A549 (cell line): ENCODE measurements around the gene RBM12. TPM values are rescaled to one million over a fixed set of nuclear protein-coding genes. Genes with fewer than 3 reads are reported as not detected.

ENCODE experiments used
- ATAC-seq, 2 experiments: fragments of 200-7000 bp in 1 of 2; fragments of >200 bp in 1 of 2; cut with Nextera tagmentation in 1 of 2; cut with Tn5 transposase in 1 of 2; 3 replicates each; pipeline versions ENCODE4 v1.8.0 to v1.9.1; 2018 to 2020; ENCODE audit warnings: mild to moderate bottlenecking in 1 of 2, moderate library complexity in 1 of 2
- CTCF ChIA-PET: fragments of 300-600 bp; sonication (Branson Sonifier 250); formaldehyde crosslinking; extraction: SDS; loops from one replicate; lab custom pipeline; 2021; ENCODE audit warnings: antibody characterized with exemption, inconsistent platforms; lab: Yijun Ruan, JAX
- POLR2A ChIA-PET: fragments of 350-600 bp; formaldehyde crosslinking; extraction: SDS; loops from one replicate; lab custom pipeline; 2021; ENCODE audit warnings: antibody characterized with exemption, inconsistent platforms; lab: Yijun Ruan, JAX
- DNase-seq, 2 experiments: peaks; one replicate each; pipeline versions ENCODE4 v3.0.0 to v3.0.0-alpha.2; 2011 to 2016; ENCODE audit warnings: low read depth in 1 of 2, low spot score in 1 of 2
- FAIRE-seq: peaks from 2 replicates; lab custom pipeline; 2011; peaks lifted over from hg19 to GRCh38; lab: Jason Lieb, UNC
- H3K27ac ChIP-seq, 2 experiments: fragments of >200 bp; sonication (Bioruptor Twin); formaldehyde crosslinking; 3 replicates each; pipeline ENCODE4 v1.5.1; 2016 to 2017
- H3K4me1 ChIP-seq: fragments of >200 bp; sonication (Bioruptor Twin); formaldehyde crosslinking; 3 replicates; pipeline ENCODE4 v1.6.1; 2016
- H3K4me2 ChIP-seq: fragments of >200 bp; sonication (Bioruptor Twin); formaldehyde crosslinking; 3 replicates; pipeline ENCODE4 v1.6.1; 2016
- H3K4me3 ChIP-seq: fragments of >200 bp; sonication (Bioruptor Twin); formaldehyde crosslinking; 3 replicates; pipeline ENCODE4 v1.5.1; 2016
- H3K9me3 ChIP-seq: fragments of >200 bp; sonication (Bioruptor Twin); formaldehyde crosslinking; 3 replicates; pipeline ENCODE4 v1.6.1; 2016
- ATOH8 ChIP-seq: fragments of 250-450 bp; sonication (Bioruptor Pico); IDR thresholded peaks from 2 replicates; pipeline ENCODE4 v1.5.0; 2020; ENCODE audit warnings: low read depth, mild to moderate bottlenecking, moderate library complexity
- CBX2 ChIP-seq: fragments of 200-600 bp; sonication (generic); IDR thresholded peaks from 2 replicates; pipeline ENCODE4 v1.6.1; 2016; ENCODE audit warnings: low read depth, mild to moderate bottlenecking, borderline replicate concordance
- E2F6 ChIP-seq: IDR thresholded peaks from 2 replicates; pipeline ENCODE4 v1.6.1; 2012; ENCODE audit warnings: low read depth, borderline replicate concordance
- HDAC2 ChIP-seq: fragments of 200-600 bp; sonication (generic); IDR thresholded peaks from 2 replicates; pipeline ENCODE4 v1.6.1; 2016
- HMGXB4 ChIP-seq: fragments of 250-450 bp; sonication (Bioruptor Pico); IDR thresholded peaks from 2 replicates; pipeline ENCODE4 v1.5.0; 2021; ENCODE audit warnings: mild to moderate bottlenecking, moderate library complexity, borderline replicate concordance
- JUN ChIP-seq, 2 experiments: fragments of >200 bp; sonication (Bioruptor Twin); formaldehyde crosslinking; IDR thresholded peaks; 2 replicates in 1 of 2; 3 replicates in 1 of 2; pipeline ENCODE4 v1.6.1; 2016 to 2017
- MAFK ChIP-seq: fragments of 450-650 bp; IDR thresholded peaks from 2 replicates; pipeline ENCODE4 v1.6.1; 2014; ENCODE audit not compliant: partially characterized antibody
- PBX3 ChIP-seq: IDR thresholded peaks from 2 replicates; pipeline ENCODE4 v1.6.1; 2012
- POLR2A ChIP-seq: IDR thresholded peaks from 2 replicates; pipeline ENCODE4 v1.6.1; 2012; ENCODE audit warnings: mild to moderate bottlenecking, low read length
- RARB ChIP-seq: fragments of 250-450 bp; sonication (Bioruptor Pico); IDR thresholded peaks from 2 replicates; pipeline ENCODE4 v1.8.0; 2021; ENCODE audit warnings: mild to moderate bottlenecking, moderate library complexity
- RCOR1 ChIP-seq: fragments of 150-350 bp; IDR thresholded peaks from 2 replicates; pipeline ENCODE4 v1.6.1; 2014; ENCODE audit warnings: antibody characterized with exemption, low read length, low read depth
- REST ChIP-seq: fragments of 200-600 bp; sonication (generic); IDR thresholded peaks from 2 replicates; pipeline ENCODE4 v1.6.1; 2016; ENCODE audit warnings: antibody characterized with exemption, mild to moderate bottlenecking, moderate library complexity
- TFCP2L1 ChIP-seq: fragments of 250-450 bp; sonication (Bioruptor Pico); IDR thresholded peaks from 2 replicates; pipeline ENCODE4 v1.5.0; 2021; ENCODE audit warnings: mild to moderate bottlenecking
- TP53 ChIP-seq: fragments of 250-450 bp; sonication (Bioruptor Pico); IDR thresholded peaks from 2 replicates; pipeline ENCODE4 v1.5.0; 2021; ENCODE audit warnings: mild to moderate bottlenecking, moderate library complexity
- ZC3H11A ChIP-seq: fragments of 450-650 bp; IDR thresholded peaks from 2 replicates; pipeline ENCODE4 v1.6.1; 2014; ENCODE audit warnings: antibody characterized with exemption, mild to moderate bottlenecking
- ZFP36 ChIP-seq: fragments of 450-650 bp; IDR thresholded peaks from 2 replicates; pipeline ENCODE4 v1.6.1; 2014; ENCODE audit warnings: borderline replicate concordance; ENCODE audit not compliant: partially characterized antibody
- ZNF302 ChIP-seq: fragments of 250-450 bp; sonication (Bioruptor Pico); IDR thresholded peaks from 2 replicates; pipeline ENCODE4 v1.9.0; 2021; ENCODE audit warnings: inconsistent platforms, mild to moderate bottlenecking, moderate library complexity
- WGBS: methylation state at CpG from one replicate; pipeline ENCODE4 v1.1.6; 2017; ENCODE audit errors: missing lambda C conversion rate; 5-methylcytosine and 5-hydroxymethylcytosine counted together
- polyA plus RNA-seq, 4 experiments: library from polyadenylated mRNA; depleted of rRNA in 3 of 4; stranded (reverse); fragments of >200 nt; fragmentation: RNase III in 1 of 4; extraction: RNeasy Plus Mini Kit Qiagen cat#74134 plus additional on column Dnase treatment in 1 of 4; gene quantifications; 2 replicates in 3 of 4; 3 replicates in 1 of 4; pipeline ENCODE4 v1.2.3, GENCODE V29; 2011 to 2017

RBM12 gene
- polyA plus RNA-seq, 2 of the 4 experiments (the other 2 are of a cell fraction): 49.9 to 119 TPM

GRCh38 chr20:35611482-35611881 is 53.2 kb downstream of the RBM12 start:
- FAIRE-seq (no peak), ATAC-seq (no peak)
- H3K4me1 ChIP-seq: peaks cover 9% of the 10 kb centered on the region
- POLR2A ChIA-PET: no interaction called here
- H3K9me3 ChIP-seq: no peaks in the 10 kb centered on the region
- H3K27ac ChIP-seq: no peak overlapping the region
- no peak overlapping the region for H3K4me3 ChIP-seq
- CTCF ChIA-PET: interaction anchor here (0.6 to 1.7 kb wide), 3 partner anchors 8 to 343 kb away, joined by 3 to 5 read pairs (median 4); partner anchors contain the start of gene SCAND1
- no peak overlapping the region for H3K4me2 ChIP-seq
- no peak for TF ChIP-seq E2F6
- TF ChIP-seq PBX3: no peak
- no peak for TF ChIP-seq MAFK
- TF ChIP-seq REST: no peak
- no peak for TF ChIP-seq POLR2A
- TF ChIP-seq ATOH8: no peak
- TF ChIP-seq RCOR1: no peak
- no peak for TF ChIP-seq HDAC2
- no peak for TF ChIP-seq ZNF302 (CRISPR knock-in tag)
- no peak for TF ChIP-seq TFCP2L1 (CRISPR knock-in tag)
- TF ChIP-seq ZC3H11A: no peak
- TF ChIP-seq TP53 (CRISPR knock-in tag): no peak
- TF ChIP-seq, all 56 proteins: peak for 0
- 96% methylated on average over 2 of the region's 2 CpGs for WGBS
- no peak for DNase-seq

GRCh38 chr20:35610833-35611427 is 53.8 kb downstream of the RBM12 start:
- no peaks in the 10 kb centered on the region for H3K9me3 ChIP-seq
- CTCF ChIA-PET: interaction anchor here (0.6 to 1.7 kb wide), 3 partner anchors 9 to 344 kb away, joined by 3 to 5 read pairs (median 4); partner anchors contain the start of gene SCAND1
- TF ChIP-seq POLR2A: 0 out of 2 replicates have a peak, but pooled peaks have one; percentile 11
- no peak for TF ChIP-seq JUN (IDR thresholded peaks at IDR 0.05)
- FAIRE-seq (no peak), ATAC-seq (no peak), DNase-seq (no peak)
- POLR2A ChIA-PET: no interaction called here
- 92% methylated on average over 9 of the region's 9 CpGs for WGBS
- H3K4me1 ChIP-seq: peaks cover 9% of the 10 kb centered on the region
- no peak overlapping the region for H3K4me2 ChIP-seq
- H3K4me3 ChIP-seq: no peak overlapping the region
- no peak overlapping the region for H3K27ac ChIP-seq

- POLR2A ChIA-PET: interaction anchor here (0.6 kb wide), 1 partner anchor 57 kb away, joined by 3 read pairs; no protein-coding TSS in a partner anchor
- Histone ChIP-seq H3K4me2 (0 out of 3 replicates have a peak overlapping the region, but pooled peaks have one; percentile 10), H3K9me3 (no peaks in the 10 kb centered on the region), H3K27ac (no peak overlapping the region), H3K4me3 (no peak overlapping the region), H3K4me1 (peaks cover 9% of the 10 kb centered on the region)
- FAIRE-seq: no peak
- TF ChIP-seq HMGXB4 (CRISPR knock-in tag) (no peak), ZFP36 (no peak), RARB (no peak), CBX2 (no peak)
- CTCF ChIA-PET: interaction anchor here (1.0 to 4.1 kb wide), 2 partner anchors 10 to 13 kb away, joined by 4 to 44 read pairs; partner anchors contain the start of gene SPAG4
- no peak for ATAC-seq
- WGBS: 66% methylated on average over 14 of the region's 14 CpGs
- DNase-seq: no peak
These were observed 57.5 kb downstream of the RBM12 start for GRCh38 chr20:35607003-35607735.
